ENCODE results near the gene ATG13.
"Not testable (repeated sequence)": the region's sequence is repeated elsewhere in the genome, so short reads cannot be mapped to it uniquely, and the experiment has no call there.

The ATG13 gene

GRCh38 chr11:46617134-46617971 lies at the start of gene ATG13, which contains the start of gene HARBI1:
Gene ATG13, plus strand, starts transcription at chr11:46617553. Its CDS starts 26,739 bp downstream, at chr11:46644292.
Gene HARBI1, minus strand, starts transcription at chr11:46617227. Its CDS starts 990 bp downstream, at chr11:46616237.
- no peak for FAIRE-seq

- FAIRE-seq = no peak
Measured at GRCh38 chr11:46570790-46571398, 46.5 kb upstream of the ATG13 start.

DNA sequence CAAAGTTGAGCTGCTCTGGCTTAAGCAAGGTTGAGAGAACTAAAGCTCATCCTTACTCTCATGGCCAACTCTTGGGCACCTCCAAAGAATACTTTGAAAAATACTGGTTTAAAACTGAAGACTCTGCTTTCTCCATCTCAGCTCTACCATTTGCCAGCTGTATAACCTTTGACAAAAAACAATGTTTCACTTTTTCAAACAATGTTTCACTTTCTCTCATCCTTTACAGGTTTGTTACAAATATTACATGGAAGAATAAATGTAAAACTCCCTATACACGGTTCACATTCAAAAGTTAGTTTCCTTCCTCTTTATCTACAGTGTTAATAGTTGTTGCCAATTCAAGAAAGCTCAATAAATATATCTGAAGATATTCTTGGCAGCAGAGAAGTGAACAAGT lies 42.7 kb upstream of the ATG13 start:
- FAIRE-seq = no peak

- FAIRE-seq = no peak
Measured at GRCh38 chr11:46577058-46577457, 40.3 kb upstream of the ATG13 start.

GRCh38 chr11:46582588-46582987 lies 34.8 kb upstream of the ATG13 start:
- FAIRE-seq = no peak

DNA sequence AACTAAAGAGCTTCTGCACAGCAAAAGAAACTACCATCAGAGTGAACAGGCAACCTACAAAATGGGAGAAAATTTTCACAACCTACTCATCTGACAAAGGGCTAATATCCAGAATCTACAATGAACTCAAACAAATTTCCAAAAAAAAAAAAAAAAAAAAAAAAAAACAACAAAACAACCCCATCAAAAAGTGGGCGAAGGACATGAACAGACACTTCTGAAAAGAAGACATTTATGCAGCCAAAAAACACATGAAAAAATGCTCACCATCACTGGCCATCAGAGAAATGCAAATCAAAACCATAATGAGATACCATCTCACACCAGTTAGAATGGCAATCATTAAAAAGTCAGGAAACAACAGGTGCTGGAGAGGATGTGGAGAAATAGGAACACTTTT lies 33.8 kb upstream of the ATG13 start:
- FAIRE-seq = not testable (repeated sequence)

- FAIRE-seq = no peak
Measured at GRCh38 chr11:46588131-46588530, 29.2 kb upstream of the ATG13 start.

GRCh38 chr11:46588915-46589314 lies 28.4 kb upstream of the ATG13 start:
- FAIRE-seq = no peak

DNA sequence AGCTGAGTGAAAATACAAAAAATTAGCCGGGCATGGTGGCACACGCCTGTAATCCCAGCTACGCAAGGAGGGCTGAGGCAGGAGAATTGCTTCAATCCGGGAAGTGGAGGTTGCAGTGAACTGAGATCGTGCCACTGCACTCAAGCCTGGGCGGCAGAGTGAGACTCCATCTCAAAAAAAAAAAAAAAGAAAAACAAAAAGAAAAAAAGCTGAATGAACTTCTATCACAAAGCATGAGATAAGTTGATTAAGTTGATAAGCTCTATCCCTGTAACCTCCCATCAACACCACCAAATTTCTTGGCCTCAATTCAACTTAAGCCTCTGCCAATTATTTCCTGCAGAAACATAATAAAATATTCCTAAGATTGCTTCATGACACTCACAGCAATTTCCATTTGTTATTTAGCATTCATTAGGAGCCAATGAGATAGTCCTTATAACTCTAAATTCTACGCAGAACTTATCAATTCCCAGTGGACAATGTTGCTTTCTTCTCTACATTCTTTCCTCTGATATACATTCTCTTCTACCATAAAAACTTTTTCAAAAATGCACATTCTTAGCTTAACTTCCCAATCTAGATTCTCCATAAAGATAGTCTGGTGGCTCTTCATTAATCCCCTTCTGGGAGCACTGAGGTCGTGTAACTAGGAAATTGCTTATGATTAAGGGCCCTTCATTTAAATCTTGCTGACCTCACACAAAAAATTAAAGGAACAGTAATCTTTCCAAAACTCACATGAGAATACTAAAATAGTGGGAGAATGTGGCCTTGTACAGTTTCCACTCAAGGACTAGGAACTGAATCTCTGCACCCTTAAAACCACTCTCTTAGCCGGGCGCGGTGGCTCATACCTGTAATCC lies 26.4 kb upstream of the ATG13 start:
- FAIRE-seq = no peak

DNA sequence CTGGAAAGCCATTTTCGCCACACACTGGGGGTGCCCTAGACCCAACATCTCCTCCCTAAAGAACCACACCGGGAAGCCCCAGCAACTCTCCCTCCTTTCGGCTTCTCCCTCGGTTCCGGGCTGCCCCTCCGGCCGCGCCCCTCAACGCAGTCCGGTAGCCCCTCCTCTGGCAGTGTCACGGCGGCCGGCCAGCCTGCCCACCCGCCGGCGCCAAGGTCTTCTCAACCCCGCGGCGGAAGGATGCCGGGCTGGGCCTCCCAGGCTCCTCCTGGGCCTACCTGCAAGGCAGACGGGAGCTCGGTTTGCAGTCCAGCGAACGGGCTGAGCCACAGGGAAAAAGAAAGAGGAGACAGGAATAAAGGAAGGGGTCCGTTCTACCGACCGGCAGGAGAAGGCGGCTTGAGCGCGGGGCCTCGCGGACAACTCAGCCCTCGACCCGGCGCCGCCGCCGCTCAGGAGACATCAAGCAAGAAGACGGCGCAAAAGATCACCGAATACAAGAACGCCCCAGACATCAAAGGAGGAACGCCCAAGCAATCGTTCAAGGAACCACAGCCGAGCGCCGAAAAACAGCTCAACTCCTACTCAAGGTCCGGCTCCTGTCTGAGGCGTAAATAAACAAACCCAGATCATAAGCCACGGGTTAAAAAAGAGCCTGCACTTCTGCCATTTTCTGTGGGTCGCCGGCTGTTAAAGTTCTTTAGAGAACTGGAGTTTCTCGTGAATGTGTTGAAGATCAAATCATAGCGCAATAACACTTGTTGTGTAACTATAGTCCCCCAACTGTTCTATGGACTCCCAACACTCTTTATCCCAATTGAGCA lies 23.6 kb upstream of the ATG13 start, which contains the start of gene AMBRA1:
AMBRA1 (minus strand) TSS at position 474 of the 824 bp plus-strand sequence. CDS start 45,643 bp downstream, outside the sequence.
- FAIRE-seq = no peak

DNA sequence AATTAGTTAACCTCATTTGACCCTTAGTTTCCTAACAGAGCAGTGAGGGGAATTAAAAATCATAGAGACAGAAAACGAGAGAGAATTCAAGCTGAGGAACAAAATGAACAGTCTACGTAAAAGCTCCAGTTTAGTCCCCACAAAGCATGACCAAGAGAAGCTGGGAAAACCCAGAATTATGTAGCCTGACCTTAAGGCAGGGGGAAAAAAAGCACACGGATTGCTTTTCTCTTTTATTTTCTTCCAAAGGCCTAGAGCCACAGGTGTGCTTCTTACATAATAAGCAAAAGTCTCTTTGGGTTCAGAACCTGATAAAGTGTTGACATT lies 23.0 kb upstream of the ATG13 start:
- no peak for FAIRE-seq

- FAIRE-seq = no peak
Measured at GRCh38 chr11:46594785-46595184, 22.6 kb upstream of the ATG13 start.

DNA sequence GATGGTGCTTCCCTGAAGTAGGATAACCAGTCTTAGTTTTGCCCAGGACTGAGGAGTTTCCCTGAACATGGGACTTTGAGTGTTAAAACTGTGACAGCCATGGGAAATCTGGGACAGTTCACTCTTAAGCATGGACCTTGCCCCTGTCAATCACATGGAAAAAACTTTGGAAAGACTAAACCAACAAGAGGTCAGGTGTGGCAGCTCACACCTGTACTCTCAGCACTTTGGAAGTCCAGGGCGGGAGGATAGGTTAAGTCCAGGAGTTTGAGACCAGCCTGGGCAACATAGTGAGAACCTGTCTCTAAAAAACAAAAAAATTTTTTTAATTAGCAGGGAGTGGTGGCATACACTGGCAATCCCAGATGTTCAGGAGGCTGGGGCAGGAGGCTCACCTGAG lies 20.2 kb upstream of the ATG13 start:
- no peak for FAIRE-seq

DNA sequence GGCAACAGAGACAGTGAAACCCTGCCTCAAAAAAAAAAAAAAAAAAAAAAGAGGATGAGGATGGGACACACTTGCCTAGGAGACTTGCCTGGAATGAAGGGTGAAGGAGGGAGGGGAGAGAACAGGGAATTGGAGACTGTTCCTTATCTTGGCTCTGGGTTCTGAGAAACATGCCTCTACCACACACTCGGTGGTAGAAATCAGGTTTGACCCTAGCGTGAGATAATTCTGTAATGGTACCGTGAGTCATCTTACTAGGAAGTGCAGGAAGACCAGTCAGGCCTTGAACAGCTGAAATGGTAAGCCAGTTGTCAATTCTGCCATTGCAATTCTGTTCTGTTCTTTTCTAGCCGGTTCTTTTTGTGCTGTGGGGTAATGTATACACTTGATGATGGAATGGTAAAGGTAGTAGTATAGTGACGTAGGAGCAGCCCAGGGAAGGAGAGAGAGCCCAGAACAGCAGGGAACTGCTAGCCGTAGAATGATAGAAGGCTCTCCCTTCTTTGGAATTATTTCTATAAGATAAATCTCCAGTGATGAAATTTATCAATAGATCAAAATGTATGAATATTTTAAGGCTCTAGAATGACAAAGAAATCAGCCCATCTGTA lies 19.6 kb upstream of the ATG13 start:
- no peak for FAIRE-seq

DNA sequence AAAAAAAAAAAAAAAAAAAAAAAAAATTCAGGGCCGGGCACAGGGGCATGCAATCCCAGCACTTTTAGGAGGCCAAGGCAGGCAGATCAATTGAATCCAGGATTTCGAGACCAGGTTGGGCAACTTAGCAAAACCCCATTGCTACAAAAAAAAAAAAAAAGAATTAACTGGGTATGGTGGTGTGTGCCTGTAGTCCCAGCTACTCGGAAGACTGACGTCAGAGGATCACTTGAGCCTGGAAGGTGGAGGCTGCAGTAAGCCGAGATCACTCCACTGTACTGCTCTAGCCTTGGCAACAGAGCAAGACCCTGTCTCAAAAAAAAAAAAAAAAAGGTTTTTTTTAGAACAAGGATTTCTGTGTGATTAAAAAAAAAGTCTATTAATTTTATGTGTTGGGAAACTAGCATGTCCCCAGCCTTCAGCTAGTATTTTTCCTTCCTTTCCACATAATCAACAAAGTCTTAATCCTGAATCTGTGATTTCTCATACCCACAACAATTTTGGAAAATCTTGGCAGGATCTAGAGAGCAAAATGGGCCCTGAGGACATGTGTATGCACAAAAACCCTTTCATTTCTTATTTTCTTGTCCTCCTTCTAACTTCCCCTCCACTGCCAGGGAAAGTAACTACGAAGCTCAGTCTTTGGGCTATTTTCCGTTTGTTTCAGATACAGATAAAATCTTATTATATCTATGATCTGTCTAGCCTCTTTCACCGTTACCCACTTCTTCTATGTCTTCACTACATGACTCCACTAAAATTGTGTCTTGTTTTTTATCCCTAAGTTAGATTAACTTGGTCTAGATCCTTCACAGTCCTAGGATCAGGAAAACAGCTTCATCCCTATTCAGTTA lies 17.8 kb upstream of the ATG13 start:
- no peak for FAIRE-seq

GRCh38 chr11:46600194-46600960 lies 17.0 kb upstream of the ATG13 start:
- FAIRE-seq = no peak

GRCh38 chr11:46601129-46601528 lies 16.2 kb upstream of the ATG13 start:
- FAIRE-seq = no peak

- no peak for FAIRE-seq
Measured at GRCh38 chr11:46603704-46604308, 13.5 kb upstream of the ATG13 start.

GRCh38 chr11:46604796-46605195 lies 12.6 kb upstream of the ATG13 start:
- FAIRE-seq = no peak

DNA sequence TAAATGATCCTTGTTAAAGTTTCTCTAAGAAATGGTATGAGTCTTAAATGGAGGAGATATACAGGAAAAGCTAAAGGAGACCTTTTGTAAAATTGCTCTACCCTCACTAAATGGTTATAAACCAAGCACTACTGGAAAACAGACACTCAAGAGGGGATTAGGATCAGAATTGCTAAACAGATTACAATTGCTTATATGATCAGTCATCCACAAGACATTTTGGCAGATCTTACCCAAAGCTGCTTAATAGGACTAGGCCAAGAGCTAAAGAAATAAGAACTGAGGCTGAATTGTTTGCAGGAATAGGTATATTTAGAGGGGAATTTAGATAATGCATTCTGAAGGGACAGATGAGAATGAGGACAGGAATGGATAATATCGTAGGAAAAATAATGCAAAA lies 9.8 kb upstream of the ATG13 start:
- no peak for FAIRE-seq

Data from TTC549 (cell line).